ENCODE measurements around the gene KLF7. TPM values are rescaled to one million over a fixed set of nuclear protein-coding genes. Genes with fewer than 3 reads are reported as not detected.

KLF7 gene
- total and polyA plus RNA-seq, 9 donors: 9.5 to 68.1 (median 31.8) TPM

- no peak for TF ChIP-seq EP300 (IDR thresholded peaks at IDR 0.05)
- TF ChIP-seq POLR2A (IDR thresholded peaks at IDR 0.05): peak; percentile 87
- peak; percentile 22 to 66 (median 65) for TF ChIP-seq CTCF (IDR thresholded peaks at IDR 0.05)
- H3K9me3 ChIP-seq: no peaks in the 10 kb centered on the region
- peaks cover 3% of the 10 kb centered on the region for H3K4me1 ChIP-seq (ENCODE audit: insufficient read depth)
- WGBS, 3 donors: 0 to 1% (median 1%) methylated on average over 59 to 86 of the region's 86 CpGs
- no peaks in the 10 kb centered on the region for H3K36me3 ChIP-seq
- peak overlapping the region; percentile 100 for H3K27ac ChIP-seq
- peak; percentile 75 to 89 (median 85) for DNase-seq
- peak overlapping the region; percentile 94 for H3K4me3 ChIP-seq
- intact Hi-C loops (cut with DNase I): loop anchor here in 2 of 4 donors (5.0 to 10.0 kb wide), 4 partner anchors 34 to 182 kb away; no protein-coding TSS in a partner anchor
- no peaks in the 10 kb centered on the region for H3K27me3 ChIP-seq
These were observed 776 bp upstream of the KLF7 start for GRCh38 chr2:207166349-207167098.

- no peaks in the 10 kb centered on the region for H3K27me3 ChIP-seq
- peak; percentile 98 to 99 (median 99) for DNase-seq
- H3K4me3 ChIP-seq: peak overlapping the region; percentile 94
- H3K4me1 ChIP-seq (ENCODE audit: insufficient read depth): peaks cover 7% of the 10 kb centered on the region
- no peak for TF ChIP-seq EP300 (IDR thresholded peaks at IDR 0.05)
- no peak for TF ChIP-seq POLR2A (IDR thresholded peaks at IDR 0.05)
- no peak for TF ChIP-seq CTCF (IDR thresholded peaks at IDR 0.05)
- 0 to 1% (median 0%) methylated on average over 12 to 20 of the region's 20 CpGs for WGBS, 3 donors
- H3K36me3 ChIP-seq: no peaks in the 10 kb centered on the region
- intact Hi-C loops (cut with DNase I): loop anchor here in 2 of 4 donors (5.0 to 10.0 kb wide), 4 partner anchors 34 to 181 kb away; no protein-coding TSS in a partner anchor
- no peaks in the 10 kb centered on the region for H3K9me3 ChIP-seq
- peak overlapping the region; percentile 100 for H3K27ac ChIP-seq
These were observed 246 bp upstream of the KLF7 start for GRCh38 chr2:207166039-207166348.

- DNase-seq: peak; percentile 28 to 62 (median 54)
- no peaks in the 10 kb centered on the region for H3K36me3 ChIP-seq
- peak overlapping the region; percentile 68 for H3K4me3 ChIP-seq
- intact Hi-C loops (cut with DNase I): loop anchor here in 2 of 4 donors (5.0 to 10.0 kb wide), 3 partner anchors 87 to 179 kb away; no protein-coding TSS in a partner anchor
- no peaks in the 10 kb centered on the region for H3K27me3 ChIP-seq
- H3K27ac ChIP-seq: peak overlapping the region; percentile 100
- no peaks in the 10 kb centered on the region for H3K9me3 ChIP-seq
- peaks cover 13% of the 10 kb centered on the region for H3K4me1 ChIP-seq (ENCODE audit: insufficient read depth)
- TF ChIP-seq POLR2A (IDR thresholded peaks at IDR 0.05) (no peak), CTCF (IDR thresholded peaks at IDR 0.05) (no peak), EP300 (IDR thresholded peaks at IDR 0.05) (no peak)
- WGBS, 3 donors: 0 to 1% (median 0%) methylated on average over 20 of the region's 20 CpGs
These were observed 1.5 kb downstream of the KLF7 start for GRCh38 chr2:207164006-207164831.

- Histone ChIP-seq H3K36me3 (no peaks in the 10 kb centered on the region), H3K4me3 (peak overlapping the region; percentile 68), H3K4me1 (ENCODE audit: insufficient read depth) (peaks cover 15% of the 10 kb centered on the region), H3K27me3 (no peaks in the 10 kb centered on the region), H3K9me3 (no peaks in the 10 kb centered on the region), H3K27ac (peak overlapping the region in 1 of 2 donors; percentile 100)
- DNase-seq: no peak
- intact Hi-C loops (cut with DNase I): loop anchor here in 2 of 4 donors (1.0 to 10.0 kb wide), 4 partner anchors 32 to 179 kb away; no protein-coding TSS in a partner anchor
- TF ChIP-seq EP300 (IDR thresholded peaks at IDR 0.05) (no peak), POLR2A (IDR thresholded peaks at IDR 0.05) (no peak), CTCF (IDR thresholded peaks at IDR 0.05) (no peak)
- WGBS, 3 donors: 0 to 6% (median 3%) methylated on average over 2 of the region's 2 CpGs
These were observed 2.1 kb downstream of the KLF7 start for GRCh38 chr2:207163756-207164005.
